Astrocyte (in vitro differentiated cells and primary cell): ENCODE results near the gene REG1A. TPM values are rescaled to one million over a fixed set of nuclear protein-coding genes. Genes with fewer than 3 reads are reported as not detected.

ENCODE experiments used
- DNase-seq: peaks from one replicate; pipeline ENCODE4 v3.0.0-alpha.2; 2010; ENCODE audit warnings: low read depth
- FAIRE-seq: peaks from 2 replicates; lab custom pipeline; 2011; peaks lifted over from hg19 to GRCh38; lab: Jason Lieb, UNC
- H2AFZ ChIP-seq: 2 replicates; pipeline ENCODE4 v1.6.0; 2012; ENCODE audit warnings: low read depth, low read length, inconsistent platforms
- H3K27ac ChIP-seq: 2 replicates; pipeline ENCODE4 v1.5.1; 2011; ENCODE audit warnings: low read depth, low read length, inconsistent platforms
- H3K27me3 ChIP-seq: 2 replicates; pipeline ENCODE4 v1.6.0; 2011; ENCODE audit warnings: low read length, inconsistent platforms; ENCODE audit not compliant: insufficient read depth
- H3K36me3 ChIP-seq: 2 replicates; pipeline ENCODE4 v1.5.1; 2011; ENCODE audit warnings: low read length, inconsistent platforms; ENCODE audit not compliant: insufficient read depth
- H3K4me1 ChIP-seq: 2 replicates; pipeline ENCODE4 v1.5.1; 2011; ENCODE audit warnings: low read length, inconsistent platforms; ENCODE audit not compliant: insufficient read depth
- H3K4me2 ChIP-seq: 2 replicates; pipeline ENCODE4 v1.6.0; 2012; ENCODE audit warnings: low read length, inconsistent platforms
- H3K4me3 ChIP-seq: 2 replicates; pipeline ENCODE4 v1.5.1; 2011; ENCODE audit warnings: low read depth, mild to moderate bottlenecking, low read length, inconsistent platforms; ENCODE audit not compliant: insufficient read depth
- H3K79me2 ChIP-seq: 2 replicates; pipeline ENCODE4 v1.6.0; 2012; ENCODE audit warnings: mild to moderate bottlenecking, low read length, inconsistent platforms; ENCODE audit not compliant: insufficient read depth
- H3K9ac ChIP-seq: 2 replicates; pipeline ENCODE4 v1.6.0; 2012; ENCODE audit warnings: mild to moderate bottlenecking, low read length, inconsistent platforms
- H3K9me3 ChIP-seq: 2 replicates; pipeline ENCODE4 v1.5.1; 2012; ENCODE audit warnings: low read depth, mild to moderate bottlenecking, low read length, inconsistent platforms; ENCODE audit not compliant: insufficient read depth
- H4K20me1 ChIP-seq: 2 replicates; pipeline ENCODE4 v1.6.0; 2012; ENCODE audit warnings: low read length, inconsistent platforms; ENCODE audit not compliant: insufficient read depth
- H3K27ac Mint-ChIP-seq: one replicate; pipeline ENCODE4 v1.8.0; 2021; ENCODE audit warnings: mild to moderate bottlenecking, mixed read lengths; ENCODE audit not compliant: unreplicated experiment
- H3K27me3 Mint-ChIP-seq: one replicate; pipeline ENCODE4 v1.8.0; 2021; ENCODE audit warnings: low read depth, mixed read lengths; ENCODE audit not compliant: unreplicated experiment
- H3K36me3 Mint-ChIP-seq: one replicate; pipeline ENCODE4 v1.8.0; 2021; ENCODE audit warnings: low read depth, mixed read lengths; ENCODE audit not compliant: unreplicated experiment
- H3K4me1 Mint-ChIP-seq: one replicate; pipeline ENCODE4 v1.8.0; 2021; ENCODE audit warnings: low read depth, mixed read lengths; ENCODE audit not compliant: unreplicated experiment
- H3K4me3 Mint-ChIP-seq: one replicate; pipeline ENCODE4 v1.8.0; 2021; ENCODE audit warnings: mild to moderate bottlenecking, moderate library complexity, mixed read lengths; ENCODE audit not compliant: unreplicated experiment
- H3K9me3 Mint-ChIP-seq: one replicate; pipeline ENCODE4 v1.8.0; 2021; ENCODE audit warnings: mild to moderate bottlenecking, mixed read lengths; ENCODE audit not compliant: unreplicated experiment
- EZH2 ChIP-seq: IDR thresholded peaks from 2 replicates; pipeline ENCODE4 v1.6.1; 2012; ENCODE audit warnings: mild to moderate bottlenecking, low read length, inconsistent platforms; ENCODE audit not compliant: insufficient read depth
- total RNA-seq: library from RNA; stranded (reverse); gene quantifications from 2 replicates; pipeline ENCODE4 v1.2.1, GENCODE V29; 2021
- TF ChIP-seq, protein P1 (sequence below): IDR thresholded peaks from 2 replicates; pipeline ENCODE4 v1.5.1; 2011; ENCODE audit warnings: low read depth, mild to moderate bottlenecking, inconsistent platforms, low read length, moderate library complexity; ENCODE audit not compliant: insufficient read depth

The REG1A gene
- total RNA-seq, 1 donor from 2014 or later, result not detected

DNA sequence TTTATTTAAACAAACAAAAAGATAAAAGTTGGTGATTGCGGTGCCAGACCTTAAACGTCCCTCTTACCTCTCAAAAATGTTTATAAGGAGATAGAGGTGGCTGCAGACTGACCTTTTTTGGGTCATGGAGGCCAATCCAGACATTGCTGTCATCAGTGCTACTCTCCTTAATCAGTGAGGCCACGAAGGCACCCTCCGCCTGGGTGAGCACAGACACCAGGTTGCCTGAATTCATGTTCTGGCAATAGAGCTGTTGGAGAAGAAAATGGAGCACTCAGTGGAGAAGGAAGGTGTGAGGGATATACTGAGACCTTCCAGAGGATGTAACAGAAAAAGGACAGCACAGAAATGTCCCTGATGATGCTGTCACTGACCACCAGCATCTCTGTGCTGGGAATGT is 34.0 kb upstream of the REG1A start:
- no peaks in the 10 kb centered on the region for H3K4me1 ChIP-seq
- peaks cover 3% of the 10 kb centered on the region for H3K9me3 ChIP-seq
- H3K4me2 ChIP-seq, result no peak overlapping the region
- no peak overlapping the region for H3K27ac ChIP-seq
- H3K27ac Mint-ChIP-seq, result no peak overlapping the region
- no peak overlapping the region for H3K4me3 ChIP-seq
- no peaks in the 10 kb centered on the region for H3K79me2 ChIP-seq
- H3K9me3 Mint-ChIP-seq, result peaks cover 2% of the 10 kb centered on the region
- DNase-seq, result no peak
- no peak overlapping the region for H2AFZ ChIP-seq
- no peaks in the 10 kb centered on the region for H3K36me3 ChIP-seq
- no peak for FAIRE-seq
- H4K20me1 ChIP-seq, result no peaks in the 10 kb centered on the region
- peaks cover 7% of the 10 kb centered on the region for H3K27me3 Mint-ChIP-seq
- no peaks in the 10 kb centered on the region for H3K36me3 Mint-ChIP-seq
- TF ChIP-seq, protein P1, sequence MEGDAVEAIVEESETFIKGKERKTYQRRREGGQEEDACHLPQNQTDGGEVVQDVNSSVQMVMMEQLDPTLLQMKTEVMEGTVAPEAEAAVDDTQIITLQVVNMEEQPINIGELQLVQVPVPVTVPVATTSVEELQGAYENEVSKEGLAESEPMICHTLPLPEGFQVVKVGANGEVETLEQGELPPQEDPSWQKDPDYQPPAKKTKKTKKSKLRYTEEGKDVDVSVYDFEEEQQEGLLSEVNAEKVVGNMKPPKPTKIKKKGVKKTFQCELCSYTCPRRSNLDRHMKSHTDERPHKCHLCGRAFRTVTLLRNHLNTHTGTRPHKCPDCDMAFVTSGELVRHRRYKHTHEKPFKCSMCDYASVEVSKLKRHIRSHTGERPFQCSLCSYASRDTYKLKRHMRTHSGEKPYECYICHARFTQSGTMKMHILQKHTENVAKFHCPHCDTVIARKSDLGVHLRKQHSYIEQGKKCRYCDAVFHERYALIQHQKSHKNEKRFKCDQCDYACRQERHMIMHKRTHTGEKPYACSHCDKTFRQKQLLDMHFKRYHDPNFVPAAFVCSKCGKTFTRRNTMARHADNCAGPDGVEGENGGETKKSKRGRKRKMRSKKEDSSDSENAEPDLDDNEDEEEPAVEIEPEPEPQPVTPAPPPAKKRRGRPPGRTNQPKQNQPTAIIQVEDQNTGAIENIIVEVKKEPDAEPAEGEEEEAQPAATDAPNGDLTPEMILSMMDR, result no peak
- no peak for TF ChIP-seq EZH2
- H3K4me1 Mint-ChIP-seq, result no peaks in the 10 kb centered on the region
- H3K4me3 Mint-ChIP-seq, result no peak overlapping the region
- no peak overlapping the region for H3K9ac ChIP-seq
- no peaks in the 10 kb centered on the region for H3K27me3 ChIP-seq

DNA sequence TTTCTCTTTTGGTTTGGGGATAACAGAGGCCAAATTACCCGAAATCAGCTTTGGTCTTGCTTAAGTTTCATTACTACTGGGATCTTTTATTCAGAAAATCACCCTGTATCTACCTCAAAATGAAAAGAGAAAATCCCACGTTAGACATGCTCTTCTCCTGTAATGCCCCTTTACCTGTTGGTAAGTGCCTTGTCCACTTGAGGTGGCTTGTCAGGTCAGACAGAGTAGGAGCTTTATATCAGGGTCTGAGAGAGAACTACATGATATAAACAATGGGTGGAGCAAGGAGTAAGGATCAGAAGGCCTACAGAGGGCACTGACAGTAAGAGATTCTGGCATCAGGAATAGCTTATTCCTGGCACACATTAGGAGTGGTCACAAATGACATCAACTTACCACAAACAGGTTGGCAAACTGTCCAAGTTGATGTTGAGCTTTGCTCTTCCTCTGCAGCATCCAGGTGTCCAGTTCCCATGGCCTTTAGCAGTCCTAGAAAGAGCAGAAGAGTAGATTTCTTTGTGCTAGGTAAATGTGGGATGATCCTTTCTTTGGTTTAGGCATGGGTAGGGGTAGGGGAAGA is 32.4 kb upstream of the REG1A start, which contains the start of gene REG1B:
Gene REG1B (minus strand): TSS at position 209 of the 580 bp plus-strand sequence. CDS start 381 bp downstream, outside the sequence.
- Histone ChIP-seq H3K4me2 (no peak within 1 kb of the TSS), H3K27ac (no peak within 1 kb of the TSS), H3K27me3 (no peaks in the 10 kb centered on the region), H4K20me1 (no peaks in the 10 kb centered on the region), H3K9ac (no peak within 1 kb of the TSS), H2AFZ (no peak within 1 kb of the TSS), H3K9me3 (peaks cover 3% of the 10 kb centered on the region), H3K4me1 (no peaks in the 10 kb centered on the region), H3K4me3 (no peak within 1 kb of the TSS), H3K79me2 (no peaks in the 10 kb centered on the region), H3K36me3 (no peaks in the 10 kb centered on the region)
- Mint-ChIP-seq H3K4me3 (no peak within 1 kb of the TSS), H3K4me1 (no peaks in the 10 kb centered on the region), H3K9me3 (peaks cover 2% of the 10 kb centered on the region), H3K36me3 (no peaks in the 10 kb centered on the region), H3K27me3 (peaks cover 7% of the 10 kb centered on the region), H3K27ac (no peak within 1 kb of the TSS)
- no peak for DNase-seq
- TF ChIP-seq, protein P1, result no peak
- no peak for TF ChIP-seq EZH2
- no peak for FAIRE-seq

DNA sequence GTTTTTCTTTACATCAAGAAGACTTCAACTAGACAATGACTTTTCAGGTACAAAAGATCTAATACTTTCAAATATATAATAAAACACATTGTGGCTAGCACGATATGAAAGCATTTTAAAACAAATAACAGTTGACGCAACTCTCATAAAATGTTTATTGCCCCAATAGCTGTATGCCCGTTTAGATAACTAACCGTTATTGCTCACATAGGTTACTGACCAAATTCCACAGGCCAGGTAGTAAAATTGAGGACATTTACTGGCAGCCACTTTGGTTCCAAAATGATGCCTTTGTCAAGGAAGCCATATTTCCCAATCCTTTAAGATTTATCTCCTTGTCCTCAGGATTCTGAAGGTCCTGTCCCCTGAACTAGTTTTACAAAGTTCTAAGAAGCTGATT is 29.6 kb upstream of the REG1A start:
- Histone ChIP-seq H3K4me1 (no peaks in the 10 kb centered on the region), H3K36me3 (no peaks in the 10 kb centered on the region), H4K20me1 (no peaks in the 10 kb centered on the region), H3K27me3 (no peaks in the 10 kb centered on the region), H3K9me3 (peaks cover 3% of the 10 kb centered on the region), H3K9ac (no peak overlapping the region), H3K4me3 (no peak overlapping the region), H3K4me2 (no peak overlapping the region), H3K27ac (no peak overlapping the region), H3K79me2 (no peaks in the 10 kb centered on the region), H2AFZ (no peak overlapping the region)
- Mint-ChIP-seq H3K4me1 (no peaks in the 10 kb centered on the region), H3K4me3 (no peak overlapping the region), H3K9me3 (peaks cover 2% of the 10 kb centered on the region), H3K36me3 (no peaks in the 10 kb centered on the region), H3K27ac (no peak overlapping the region), H3K27me3 (peaks cover 7% of the 10 kb centered on the region)
- no peak for TF ChIP-seq EZH2
- no peak for FAIRE-seq
- no peak for DNase-seq
